GM18909 (cell line): ENCODE measurements around the gene SP3.

ENCODE experiments used
- ATAC-seq: cut with Tn5 transposase; IDR thresholded peaks from one replicate; pipeline ENCODE4 v1.9.1; 2021; ENCODE audit warnings: mild to moderate bottlenecking; ENCODE audit not compliant: unreplicated experiment, poor library complexity

The SP3 gene

DNA sequence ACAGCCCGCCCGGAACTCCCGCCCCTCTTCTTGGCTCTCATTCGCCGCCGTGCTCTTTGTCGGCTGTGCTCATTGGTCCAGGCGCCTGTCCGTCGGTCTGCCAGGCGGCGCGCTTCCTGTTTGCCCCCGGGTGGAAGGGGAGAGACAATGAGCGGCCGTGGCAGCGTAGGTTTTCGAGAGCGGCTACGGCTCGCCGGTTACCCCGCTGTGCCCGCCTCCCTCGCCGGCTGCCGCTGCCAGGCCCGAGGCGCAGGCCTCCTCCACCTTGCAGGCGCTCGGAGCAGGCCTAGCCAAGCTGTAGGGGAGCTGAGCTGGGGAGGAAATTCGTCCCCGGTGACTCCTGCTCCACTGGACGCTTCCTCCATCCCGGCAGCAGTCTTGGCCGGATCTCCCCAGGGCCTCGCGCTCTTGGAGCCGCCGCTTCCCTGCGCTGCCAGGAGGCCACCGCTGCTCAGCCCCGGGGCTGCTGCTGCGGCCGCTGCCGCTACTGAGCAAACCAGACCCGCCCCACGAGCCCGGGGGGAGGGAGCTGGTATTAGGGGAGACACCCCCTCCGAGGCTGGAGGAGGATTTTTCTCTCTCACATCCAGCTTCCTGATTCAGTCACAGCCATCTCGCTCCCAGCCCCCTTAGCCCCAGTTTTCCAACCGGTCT lies at the start of gene SP3:
Gene SP3, minus strand, starts transcription at position 2 of the 654 bp plus-strand sequence. CDS start 202 bp downstream, outside the sequence.
- ATAC-seq: peak; percentile 78

DNA sequence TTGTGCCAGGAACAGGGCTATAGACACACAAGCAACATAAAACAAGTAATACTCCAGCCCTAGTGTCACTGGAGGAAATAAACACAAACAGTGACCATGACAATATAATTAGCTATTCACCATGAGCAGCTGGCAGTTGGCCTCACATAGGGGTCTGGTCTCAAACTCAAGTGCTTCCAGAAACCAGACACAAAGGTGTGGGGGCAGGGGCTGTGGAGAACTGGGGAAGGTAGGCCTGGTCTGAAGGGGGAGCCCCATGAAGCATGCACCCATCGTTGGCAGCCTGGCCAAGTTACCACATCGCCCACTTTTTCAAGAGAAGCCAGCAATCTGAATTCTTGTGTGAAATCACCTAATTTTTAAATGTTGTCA lies 49.5 kb upstream of the SP3 start:
- no peak for ATAC-seq

DNA sequence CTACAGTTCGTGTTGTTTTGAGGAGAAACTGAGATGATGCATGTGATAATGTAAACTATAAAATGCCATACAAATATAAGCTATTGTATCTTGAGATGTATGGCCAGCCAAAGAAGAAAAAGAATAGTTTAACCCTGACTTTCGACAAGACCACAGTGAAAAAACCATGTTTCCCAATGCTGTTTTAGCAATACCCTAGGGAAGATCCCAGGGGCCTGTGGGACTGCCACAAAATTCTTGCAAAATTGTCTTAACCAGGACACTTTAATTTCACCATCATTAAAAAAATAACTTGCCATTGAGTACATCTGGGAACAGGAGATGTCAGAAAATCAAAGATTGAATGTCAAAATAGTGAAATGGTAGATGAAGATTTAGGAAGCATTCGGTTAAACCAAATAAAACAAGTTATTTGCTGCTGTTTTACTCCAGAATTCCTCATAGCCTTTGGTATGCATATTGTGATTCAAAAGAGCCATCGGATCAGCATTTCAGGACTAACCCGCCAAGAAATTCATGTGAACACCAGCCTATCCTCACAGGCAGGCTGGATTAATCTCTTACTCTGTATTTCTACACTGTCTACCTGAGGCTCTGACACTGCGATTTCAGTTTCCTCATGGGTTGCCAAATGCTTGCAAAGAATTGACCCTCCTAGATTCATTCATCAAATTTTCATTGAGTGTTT lies 49.0 kb upstream of the SP3 start:
- no peak for ATAC-seq

- no peak for ATAC-seq
These were observed 48.2 kb upstream of the SP3 start for GRCh38 chr2:174013315-174013751.

DNA sequence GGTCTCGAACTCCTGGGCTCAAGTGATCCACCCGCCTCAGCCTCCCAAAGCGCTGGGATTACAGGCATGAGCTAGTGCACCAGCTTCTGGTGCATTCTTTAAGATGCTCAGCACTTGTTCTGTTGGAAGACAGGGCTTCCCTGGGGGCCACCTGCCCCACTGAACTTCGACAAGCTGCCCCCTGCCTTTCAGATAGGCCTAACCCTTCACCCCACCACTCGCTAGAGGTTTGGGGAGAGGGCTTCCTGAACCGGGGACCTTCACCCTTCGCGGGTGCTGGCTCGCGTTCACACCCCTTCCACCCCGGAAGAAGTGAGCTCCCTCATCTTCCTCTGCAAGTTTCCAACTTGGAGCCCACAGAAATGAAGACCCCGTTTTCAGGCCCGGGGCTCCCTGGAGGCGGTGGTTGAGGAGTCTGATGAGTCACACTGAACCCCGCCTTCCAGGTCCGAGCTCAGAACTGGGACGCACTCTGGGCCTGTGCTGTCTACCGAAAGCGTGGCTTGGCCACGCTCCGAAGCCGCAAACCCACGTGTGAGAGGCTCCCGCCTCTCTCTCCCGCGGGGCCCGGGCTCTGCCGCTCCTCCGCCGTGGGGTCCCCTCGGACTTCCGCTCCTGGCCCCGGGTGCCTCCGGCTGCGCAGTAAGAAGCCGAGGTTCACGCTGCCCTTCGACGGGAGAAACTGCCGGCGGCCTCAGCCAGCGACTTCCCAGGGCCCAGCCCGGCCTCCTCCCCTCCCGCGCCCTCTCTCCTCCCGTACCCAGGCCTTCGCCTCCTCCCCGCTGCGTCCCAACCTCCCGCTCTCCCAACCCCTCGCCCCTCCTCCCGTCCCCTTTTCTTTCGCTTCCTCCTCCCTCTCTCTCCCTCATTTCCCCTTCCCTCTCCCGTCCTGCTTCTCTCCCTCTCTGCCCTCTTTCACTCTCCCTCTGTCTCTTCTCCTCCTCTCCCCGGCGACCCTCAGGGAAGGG lies 47.5 kb upstream of the SP3 start:
- no peak for ATAC-seq

DNA sequence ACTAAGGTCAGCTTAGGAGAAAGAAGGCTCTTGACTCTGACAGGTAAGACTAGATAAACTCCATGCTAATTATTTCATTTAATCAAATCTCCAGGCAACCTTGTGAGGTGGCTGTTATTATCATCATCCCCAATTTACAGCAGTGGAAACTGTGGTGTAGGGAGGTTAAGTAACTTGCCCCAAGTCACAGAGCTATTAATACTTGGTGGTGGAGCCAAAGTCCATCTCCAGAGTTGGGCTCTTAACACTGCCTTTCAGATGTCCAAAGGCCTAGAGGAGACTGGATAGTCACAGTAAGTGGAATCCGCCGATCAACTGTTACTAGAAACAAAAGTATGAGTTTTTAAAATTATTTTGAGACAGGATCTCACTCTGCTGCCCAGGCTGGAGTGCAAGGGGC lies 46.6 kb upstream of the SP3 start:
- ATAC-seq: no peak

DNA sequence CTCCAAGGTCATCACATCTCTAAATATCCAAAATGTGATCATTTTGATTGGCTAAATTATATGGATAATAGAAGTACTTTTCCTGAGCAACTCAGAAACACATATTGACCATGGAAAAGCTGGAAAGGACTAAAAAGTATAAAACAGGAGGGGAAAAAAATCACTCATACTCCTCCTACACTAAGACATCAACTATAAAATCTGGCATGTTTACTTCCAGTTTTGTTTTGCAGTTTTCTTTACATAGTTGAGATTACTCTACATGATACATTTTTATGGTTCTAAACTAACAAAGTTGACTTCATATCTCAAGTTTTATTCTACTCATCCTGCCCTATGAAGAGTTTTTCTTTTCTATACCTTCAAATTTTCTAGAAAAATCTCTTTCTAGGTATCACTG lies 46.0 kb upstream of the SP3 start:
- no peak for ATAC-seq

- ATAC-seq: no peak
These were observed 44.5 kb upstream of the SP3 start for GRCh38 chr2:174009488-174010223.

DNA sequence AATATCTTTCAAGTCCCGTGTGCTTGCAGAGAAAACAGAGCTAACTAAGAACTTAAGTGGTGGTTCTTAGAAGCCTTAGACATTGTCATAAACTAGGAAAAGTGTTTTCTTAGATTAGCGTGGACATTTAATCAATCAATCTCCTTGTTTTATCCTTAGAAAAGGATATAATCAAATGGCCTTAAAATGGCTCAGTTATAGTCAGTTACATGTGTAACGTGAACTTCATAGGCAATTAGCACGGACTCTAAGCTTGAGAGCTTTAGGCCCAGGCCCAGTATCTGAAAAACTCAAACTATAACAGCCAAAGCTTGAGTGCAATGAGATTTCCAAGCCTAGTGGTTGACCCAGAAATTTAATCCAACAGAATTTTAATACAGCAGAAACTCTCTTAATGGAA lies 43.5 kb upstream of the SP3 start:
- no peak for ATAC-seq

DNA sequence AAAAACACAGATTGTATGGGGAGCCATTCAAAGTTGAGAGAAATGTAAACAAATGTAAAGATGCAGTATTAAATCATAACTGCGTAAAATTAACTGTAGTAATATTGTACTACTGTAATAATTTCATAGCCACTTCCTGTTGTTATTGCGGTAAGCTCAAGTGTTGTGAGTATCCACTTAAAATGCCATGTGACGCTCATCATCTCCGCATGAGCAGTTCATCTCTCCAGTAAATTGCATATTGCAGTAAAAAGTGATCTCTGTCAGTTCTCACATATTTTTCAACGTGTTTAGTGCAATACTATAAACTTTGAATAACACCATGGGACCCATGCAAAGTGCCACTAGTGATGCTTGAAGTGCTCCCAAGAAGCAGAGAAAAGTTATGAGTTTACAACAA lies 41.8 kb upstream of the SP3 start:
- ATAC-seq: no peak

GRCh38 chr2:174005801-174006419 lies 40.7 kb upstream of the SP3 start:
- ATAC-seq: no peak

DNA sequence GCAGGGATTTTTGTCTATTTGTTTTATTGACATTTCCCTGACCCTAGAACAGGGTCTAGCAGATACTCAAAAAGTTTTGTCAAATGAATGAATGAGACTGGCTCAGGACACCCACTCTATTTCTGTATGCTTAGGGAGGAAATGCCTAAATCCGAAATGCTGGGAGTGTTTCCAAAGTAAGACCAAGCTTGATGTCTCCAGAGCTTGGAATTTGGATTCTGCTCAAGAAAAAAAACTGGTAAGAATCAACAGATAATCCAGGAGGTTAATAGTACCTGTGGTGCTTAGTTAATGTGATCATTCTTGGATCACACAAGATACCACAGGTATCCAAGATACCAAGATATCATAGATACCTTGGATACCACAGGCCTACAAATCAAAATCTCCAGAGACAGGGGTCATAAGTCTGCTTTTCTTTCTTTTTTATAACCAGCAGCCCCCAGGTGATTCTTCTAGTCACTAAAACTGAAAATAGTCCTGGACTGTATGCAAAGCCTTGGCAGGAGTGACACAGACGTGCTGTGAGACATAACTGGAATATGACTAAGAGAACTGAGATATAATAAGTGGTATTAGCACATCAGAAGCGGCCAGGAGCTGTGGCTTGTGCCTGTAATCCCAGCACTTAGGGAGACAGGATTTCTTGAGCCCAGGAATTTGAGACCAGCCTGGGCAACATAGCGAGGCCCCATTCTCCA lies 39.9 kb upstream of the SP3 start:
- no peak for ATAC-seq

- ATAC-seq: no peak
These were observed 38.8 kb upstream of the SP3 start for GRCh38 chr2:174003720-174004695.

DNA sequence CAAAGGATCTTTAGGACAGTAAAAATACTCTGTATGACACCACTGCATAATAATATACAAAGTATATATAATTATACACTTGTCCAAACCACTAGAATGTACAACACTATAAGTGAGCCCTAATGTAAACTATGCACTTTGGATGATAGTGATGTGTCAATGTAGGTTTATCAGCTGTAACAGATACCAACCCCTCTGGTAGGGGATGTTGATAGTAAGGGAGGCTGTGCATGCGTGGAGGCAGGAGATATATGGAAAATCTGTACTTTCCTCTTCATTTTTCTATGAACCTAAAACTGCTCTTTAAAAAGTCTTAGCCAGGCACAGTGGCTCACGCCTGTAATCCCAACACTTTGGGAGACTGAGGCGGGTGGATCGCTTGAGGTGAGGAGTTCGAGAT lies 37.5 kb upstream of the SP3 start:
- no peak for ATAC-seq

DNA sequence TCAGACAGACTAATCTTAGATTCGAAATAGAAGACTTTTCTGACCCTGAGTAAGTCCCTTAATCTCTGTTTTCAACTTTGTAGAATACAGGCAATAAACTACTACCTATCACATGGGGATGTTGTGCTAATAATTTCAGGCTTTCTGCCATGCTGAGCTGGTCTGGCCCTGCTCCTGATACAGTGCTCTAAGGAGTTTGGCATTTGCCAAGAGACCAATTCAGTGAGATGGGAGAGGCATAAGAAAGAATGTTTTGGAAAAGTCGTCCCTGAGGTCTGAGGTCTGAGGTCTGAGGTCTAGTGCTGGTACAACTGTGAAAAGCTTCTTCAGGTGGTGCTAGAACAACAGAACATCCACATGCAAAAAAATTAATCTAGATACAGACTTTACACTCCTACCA lies 35.9 kb upstream of the SP3 start:
- ATAC-seq: no peak

GRCh38 chr2:173999724-174000123 lies 34.6 kb upstream of the SP3 start:
- ATAC-seq: no peak

DNA sequence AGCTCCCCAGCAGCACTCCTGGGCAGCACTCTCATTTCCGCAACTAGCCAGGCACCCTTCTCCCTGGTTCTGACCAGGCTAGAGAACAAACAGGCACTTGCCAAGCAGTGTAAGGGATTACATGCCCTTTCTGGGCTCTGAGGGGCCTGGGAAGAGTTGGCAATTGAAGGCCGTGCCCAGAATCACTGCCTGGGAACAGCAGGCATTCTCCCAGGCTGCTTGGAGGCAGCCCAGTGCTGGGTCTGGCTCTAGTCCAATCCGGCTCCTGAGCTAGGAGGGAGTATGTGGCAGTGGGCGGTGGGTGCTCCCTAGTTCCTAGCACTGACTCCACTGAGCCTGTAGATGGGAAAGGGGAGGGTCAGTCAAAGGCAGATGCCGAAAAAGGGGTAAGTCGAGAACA lies 34.1 kb upstream of the SP3 start:
- no peak for ATAC-seq

DNA sequence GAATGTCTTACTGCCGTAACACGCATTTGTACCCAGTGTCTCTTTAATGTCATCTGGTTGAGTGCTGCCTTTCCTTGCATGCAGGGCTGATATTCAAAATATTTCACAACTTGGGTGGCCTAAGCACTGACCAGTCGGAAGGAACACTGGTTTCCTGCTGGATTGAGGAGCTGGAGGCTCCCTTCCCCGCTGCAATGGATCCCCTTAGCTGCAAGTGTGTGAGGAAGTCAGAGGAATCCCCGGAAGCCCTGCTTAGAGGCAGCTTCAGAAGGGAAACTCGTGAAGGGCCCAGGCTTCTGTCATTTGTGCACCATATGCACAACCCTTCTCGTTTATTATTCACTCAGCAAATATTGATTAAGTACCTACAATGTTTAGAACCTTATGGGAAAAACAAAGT lies 33.2 kb upstream of the SP3 start:
- no peak for ATAC-seq
